Fibroblast of peridontal ligament (primary cell): ENCODE measurements around the gene CTNNBIP1.
"Not testable (repeated sequence)": the region's sequence is repeated elsewhere in the genome, so short reads cannot be mapped to it uniquely, and the experiment has no call there.

ENCODE experiments used
- DNase-seq: peaks from one replicate; pipeline ENCODE4 v3.0.0-alpha.2; 2010; ENCODE audit errors: extremely low read depth

Gene CTNNBIP1, protein sequence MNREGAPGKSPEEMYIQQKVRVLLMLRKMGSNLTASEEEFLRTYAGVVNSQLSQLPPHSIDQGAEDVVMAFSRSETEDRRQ

GRCh38 chr1:9910076-9910422, at the start of gene CTNNBIP1:
TSS of gene CTNNBIP1 (minus strand) at chr1:9910269. CDS start at chr1:9872064, 38,205 bp downstream.
- no peak for DNase-seq

DNA sequence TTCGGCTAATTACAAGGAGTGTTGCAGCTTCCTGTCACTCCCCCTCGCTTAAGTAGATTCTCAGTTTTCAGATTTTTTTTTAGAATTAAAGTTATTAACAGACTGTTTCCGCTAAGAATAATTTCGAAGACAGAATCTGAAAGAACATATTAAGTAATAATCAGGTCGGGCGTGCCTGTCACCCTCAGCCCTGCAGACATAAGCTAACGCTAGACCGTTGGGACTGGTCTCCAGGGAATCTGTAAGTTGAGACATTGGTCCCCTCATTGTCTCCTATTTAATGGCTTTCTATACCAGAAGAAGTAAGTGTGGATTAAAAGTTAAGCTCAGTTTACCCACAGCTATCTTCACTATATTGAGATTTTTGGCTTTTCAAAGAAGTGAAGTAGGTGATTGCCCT, 47.7 kb upstream of the CTNNBIP1 start:
- no peak for DNase-seq

DNA sequence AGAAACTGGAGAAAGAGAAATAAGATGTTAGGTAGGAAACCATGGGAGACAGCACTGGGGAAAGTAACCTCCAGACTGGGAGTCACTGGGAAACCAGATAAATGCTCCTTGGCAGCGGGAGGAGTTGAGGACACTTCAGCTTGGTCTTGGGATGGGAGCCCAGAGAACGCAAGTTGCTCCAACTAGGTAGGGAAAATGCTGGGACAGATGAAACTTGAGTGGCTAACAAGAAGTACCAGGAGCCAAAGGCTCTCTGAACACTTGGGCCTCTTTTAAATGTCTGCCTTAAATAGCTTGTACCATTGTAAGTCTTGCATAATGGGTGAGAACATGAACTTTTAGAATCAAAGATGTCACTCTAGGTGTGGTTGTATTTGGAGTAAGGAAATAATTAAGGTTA, 36.2 kb upstream of the CTNNBIP1 start:
- no peak for DNase-seq

DNA sequence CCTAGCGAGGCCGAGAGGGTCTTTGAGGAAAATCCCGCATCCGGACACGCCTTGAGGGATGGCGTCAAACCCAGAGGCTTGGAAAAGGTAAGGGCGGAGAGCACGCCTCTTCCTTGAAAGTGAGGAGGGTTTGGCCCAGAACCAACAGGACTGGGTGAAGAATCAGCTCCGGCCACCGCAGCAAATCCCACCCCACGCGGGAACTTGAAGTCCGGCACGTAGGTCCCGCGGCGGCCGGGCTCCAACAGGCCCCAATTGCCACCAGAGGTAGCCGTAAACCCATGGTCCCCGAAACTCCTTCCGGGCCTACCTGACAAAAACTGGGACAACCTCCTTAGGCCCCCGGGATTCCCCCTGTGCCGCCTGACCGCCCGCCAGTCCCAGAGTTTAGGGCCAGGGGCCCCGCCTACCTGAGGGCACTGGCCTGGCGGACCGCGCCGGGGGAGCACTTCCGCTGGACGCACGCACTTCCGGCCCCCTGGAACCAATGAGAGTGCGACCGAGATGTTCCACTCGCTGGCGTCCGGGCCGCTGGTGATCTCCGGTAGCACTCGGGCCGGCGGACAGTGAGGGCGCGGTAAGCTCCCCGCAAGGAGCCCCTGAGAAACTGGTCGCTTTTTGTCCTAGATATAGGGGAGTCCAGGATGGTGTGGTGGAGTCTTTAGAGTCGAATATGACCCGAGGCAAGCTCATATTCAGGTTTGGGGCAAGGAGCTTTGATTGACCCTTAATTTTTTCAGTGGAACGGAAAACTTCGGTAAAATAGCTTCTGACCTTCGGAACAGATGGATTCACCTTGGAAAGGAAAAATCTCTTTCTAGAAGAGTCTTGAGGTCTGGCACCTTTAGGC, 33.1 kb upstream of the CTNNBIP1 start, which contains the start of the genes LZIC and NMNAT1:
Gene LZIC, minus strand, starts transcription at position 453 of the 850 bp plus-strand sequence. CDS start 6,772 bp downstream, outside the sequence.
Gene NMNAT1, plus strand, starts transcription at position 537 of the 850 bp plus-strand sequence. CDS start 28,599 bp downstream, outside the sequence.
- DNase-seq = peak; percentile 92

DNA sequence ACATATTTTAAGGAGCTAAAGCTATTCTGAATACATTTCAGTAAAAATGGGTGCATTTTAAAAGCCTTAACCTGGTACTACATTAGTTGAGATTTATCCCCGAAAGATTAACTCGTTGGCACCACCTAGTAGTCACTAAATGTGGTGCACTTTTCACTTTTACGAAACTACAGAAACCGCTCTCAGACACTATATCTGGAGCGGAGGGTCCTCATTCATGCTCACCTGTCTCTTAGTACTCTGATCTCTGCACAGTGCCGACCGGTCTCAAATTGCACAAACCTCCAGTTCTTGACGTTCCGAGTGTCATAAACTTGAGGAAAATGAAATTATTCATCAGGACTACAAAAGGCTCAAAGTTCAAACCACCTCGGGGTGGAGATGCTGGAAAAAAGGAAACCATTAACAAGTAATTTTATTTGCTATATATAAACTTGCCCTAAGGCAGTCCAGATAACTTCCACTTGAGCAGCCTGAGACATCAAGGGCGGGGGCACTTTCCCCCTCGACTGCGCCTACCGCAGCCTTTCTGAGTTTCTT, 32.4 kb upstream of the CTNNBIP1 start:
- peak; percentile 78 for DNase-seq

DNA sequence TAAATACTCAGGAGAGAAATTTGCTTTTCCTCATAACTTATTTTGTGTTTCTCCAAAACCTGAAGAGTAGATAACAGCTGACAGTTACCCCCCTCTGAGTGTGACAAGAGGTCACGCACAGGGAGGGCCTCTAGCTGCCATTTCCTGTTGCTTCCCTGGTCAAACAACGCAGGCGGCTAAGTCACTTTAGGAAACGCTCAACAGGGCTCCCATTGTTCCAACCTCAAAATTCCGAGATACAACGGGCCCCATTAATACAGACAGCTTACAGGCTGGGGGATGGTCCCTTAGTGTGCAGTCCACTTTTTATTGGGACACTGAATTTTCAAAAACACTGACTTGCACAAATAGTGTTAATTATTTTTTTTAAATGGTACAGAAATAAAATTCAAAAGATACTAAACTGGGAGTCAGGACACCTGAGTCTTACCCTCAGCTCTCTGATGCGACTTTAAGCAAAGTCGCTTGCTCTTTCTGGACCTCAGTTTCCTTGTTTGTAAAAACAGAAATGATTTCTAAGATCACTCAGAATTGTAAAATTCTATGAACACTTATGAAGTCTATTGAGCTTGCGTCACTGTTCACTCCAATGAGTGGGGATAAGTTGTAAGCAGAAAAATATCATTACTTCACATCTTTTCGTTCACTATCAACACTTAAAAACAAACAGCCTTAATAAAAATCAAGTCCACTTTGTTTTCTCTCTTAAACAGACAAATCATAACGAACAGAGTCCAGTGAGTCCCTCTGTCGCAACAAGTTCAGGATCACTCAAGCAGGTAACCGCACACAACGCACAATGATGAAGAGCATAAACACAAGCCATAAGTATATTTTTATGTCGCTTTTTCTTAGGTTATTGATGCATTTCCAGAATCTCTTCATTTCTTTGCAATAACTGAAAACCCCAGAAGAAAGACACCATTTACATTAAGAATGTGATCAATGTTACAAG, 19.6 kb upstream of the CTNNBIP1 start:
- no peak for DNase-seq

DNA sequence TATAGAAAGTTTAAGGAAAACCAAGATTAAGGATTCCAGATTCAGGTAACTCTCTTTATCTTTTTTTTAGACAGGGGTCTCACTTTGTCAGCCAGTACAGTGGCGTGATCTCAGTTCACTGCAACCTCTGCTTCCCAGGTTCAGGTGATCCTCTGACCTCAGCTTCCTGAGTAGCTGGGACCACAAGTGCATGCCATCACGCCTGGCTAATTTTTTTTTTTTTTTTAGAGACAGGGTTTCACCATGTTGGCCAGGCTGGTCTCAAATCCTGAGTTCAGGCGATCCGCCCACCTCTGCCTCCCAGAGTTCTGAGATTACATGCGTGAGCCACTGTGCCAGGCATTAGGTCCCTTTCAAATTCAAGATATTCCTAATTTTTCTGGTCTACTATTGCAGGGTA, 17.2 kb upstream of the CTNNBIP1 start:
- no peak for DNase-seq

DNA sequence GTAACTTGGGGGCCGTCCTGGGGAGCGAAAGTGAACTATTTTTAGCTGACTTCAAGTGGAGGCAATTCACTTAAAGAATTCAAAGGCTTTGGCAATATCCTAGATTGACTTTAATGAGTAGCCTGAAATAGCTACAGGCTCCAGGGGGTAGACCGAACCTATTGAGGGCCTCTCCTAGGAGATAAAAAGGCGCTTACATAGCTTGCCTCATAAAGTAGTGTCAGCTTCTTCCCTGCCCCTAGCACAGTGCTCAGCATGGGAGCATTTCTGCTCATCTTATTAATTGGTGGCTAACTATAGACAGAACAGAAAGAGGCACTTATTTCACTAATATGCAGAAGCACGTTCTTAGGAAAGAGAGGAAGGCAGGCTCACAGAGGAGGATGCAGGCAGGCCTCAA, 12.3 kb upstream of the CTNNBIP1 start:
- no peak for DNase-seq

GRCh38 chr1:9920606-9921005, 10.5 kb upstream of the CTNNBIP1 start:
- DNase-seq = no peak

- DNase-seq = no peak
These were observed 7.8 kb upstream of the CTNNBIP1 start for GRCh38 chr1:9917901-9918300.

GRCh38 chr1:9917495-9917894, 7.4 kb upstream of the CTNNBIP1 start:
- DNase-seq = not testable (repeated sequence)

DNA sequence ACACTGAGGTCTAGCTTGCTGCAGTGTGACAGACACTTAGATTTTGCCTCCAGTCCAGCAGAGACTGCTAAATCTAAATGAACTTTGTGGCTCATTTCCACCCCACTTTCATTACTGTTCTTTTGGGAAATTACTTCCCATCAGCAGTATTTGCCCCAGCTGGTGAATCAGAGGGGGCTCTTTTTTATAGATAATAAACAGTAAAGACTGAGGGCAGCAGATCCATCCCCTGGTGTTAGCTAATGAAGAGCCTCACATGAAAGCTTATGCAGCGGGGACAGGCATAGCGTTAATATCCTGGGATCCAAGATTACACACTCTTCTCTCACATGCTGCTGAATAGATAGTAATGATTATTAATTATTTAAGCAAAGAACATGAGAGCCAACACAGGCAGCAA, 6.4 kb upstream of the CTNNBIP1 start:
- no peak for DNase-seq

- no peak for DNase-seq
These were observed 4.5 kb upstream of the CTNNBIP1 start for GRCh38 chr1:9914610-9914937.

DNA sequence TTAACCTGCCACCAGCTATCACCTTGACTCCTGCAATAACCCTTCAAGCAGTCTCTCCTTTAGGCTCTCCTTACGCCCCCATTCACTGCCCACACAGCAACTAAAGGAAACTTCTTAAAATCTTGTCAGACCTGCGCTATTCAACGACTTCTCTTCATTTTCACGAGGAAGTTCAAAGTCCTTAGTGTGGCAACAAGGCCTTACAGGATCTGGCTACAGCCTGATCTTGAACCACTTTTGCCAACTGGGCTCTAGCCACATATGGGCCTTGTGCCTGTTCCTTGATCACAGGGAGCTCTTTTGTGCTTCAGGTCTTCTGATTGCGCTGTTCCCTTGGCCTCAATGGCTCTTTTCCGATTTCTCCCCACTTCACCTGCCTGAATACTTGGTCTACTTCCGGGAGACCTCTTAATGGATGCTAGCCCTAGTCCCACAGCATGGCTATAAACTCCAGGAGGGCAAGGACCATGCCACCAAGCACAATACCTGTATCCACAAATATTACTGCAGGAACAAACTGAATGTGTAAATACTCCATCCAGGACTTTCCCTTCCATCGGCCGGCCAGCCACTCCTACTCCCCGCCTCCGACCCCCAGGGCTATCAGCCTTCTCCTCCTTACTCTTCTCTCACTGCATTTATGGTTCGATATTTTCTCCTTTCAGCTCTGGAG, 2.3 kb upstream of the CTNNBIP1 start:
- DNase-seq = no peak

GRCh38 chr1:9910423-9911178, 532 bp upstream of the CTNNBIP1 start:
- DNase-seq = peak; percentile 97

GRCh38 chr1:9909234-9910046, 629 bp downstream of the CTNNBIP1 start:
- no peak for DNase-seq

DNA sequence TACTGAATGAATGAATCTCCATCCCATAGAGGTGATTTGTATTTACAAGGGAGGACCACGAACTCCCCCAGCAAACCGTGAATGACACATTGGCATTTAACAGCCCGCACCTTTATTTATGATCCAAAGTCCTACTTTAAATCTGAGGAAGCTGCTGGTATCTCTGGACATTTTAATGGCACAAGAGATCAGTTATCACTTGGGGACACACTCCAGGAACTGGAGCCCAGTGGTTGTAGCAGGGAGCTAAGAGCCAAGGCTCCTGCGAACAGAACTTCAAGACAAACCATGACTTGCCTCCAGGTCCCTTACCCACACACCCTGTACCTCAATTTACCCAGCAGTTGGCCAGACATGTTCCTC, 1.2 kb downstream of the CTNNBIP1 start:
- DNase-seq = no peak

GRCh38 chr1:9907441-9907840, 2.6 kb downstream of the CTNNBIP1 start:
- no peak for DNase-seq

DNA sequence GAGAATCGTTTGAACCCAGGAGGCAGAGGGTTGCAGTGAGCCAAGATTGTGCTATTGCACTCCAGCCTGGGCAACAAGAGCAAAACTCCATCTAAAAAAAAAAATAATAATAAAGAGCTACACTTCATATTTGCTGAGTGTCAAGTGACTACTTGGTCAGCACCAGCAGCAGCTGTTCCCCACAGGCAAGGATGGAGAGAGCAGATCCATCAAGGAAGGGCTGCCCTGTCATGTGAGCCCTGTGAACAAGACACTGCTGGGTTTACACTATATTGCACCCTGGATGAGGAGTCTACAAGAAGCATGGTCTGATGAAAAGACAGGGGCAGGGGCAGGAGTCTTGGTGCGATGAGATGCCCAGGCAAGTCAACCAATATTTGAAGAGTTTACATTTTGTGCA, 3.6 kb downstream of the CTNNBIP1 start:
- no peak for DNase-seq

DNA sequence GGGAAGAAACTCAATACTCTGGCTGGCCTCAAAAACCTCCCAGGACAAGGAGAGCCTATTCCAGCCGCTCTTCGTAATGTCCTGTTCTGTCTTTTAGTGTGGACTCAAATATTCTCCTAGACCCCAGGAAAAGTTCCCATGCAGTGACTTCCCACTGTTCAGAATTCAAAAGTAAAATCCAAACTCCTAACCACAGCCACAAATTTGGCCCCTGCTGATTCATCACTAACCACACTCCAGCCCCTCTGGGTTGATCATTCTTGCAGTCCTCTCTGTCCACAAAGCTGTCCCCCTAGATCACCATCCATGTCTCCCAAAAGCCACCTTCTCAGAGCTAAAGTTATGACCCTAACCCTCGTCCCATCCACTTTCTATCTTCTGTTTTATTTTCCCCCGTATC, 5.1 kb downstream of the CTNNBIP1 start:
- peak; percentile 49 for DNase-seq
